ENCODE data around the gene MATN4.

MATN4 gene

GRCh38 chr20:45337367-45338120 lies 29.4 kb upstream of the MATN4 start:
- Histone ChIP-seq H3K4me2 (ENCODE audit: low read depth, low read length) (no peak overlapping the region), H2AFZ (ENCODE audit: low read length) (no peak overlapping the region), H3K36me3 (replicated peaks; ENCODE audit: insufficient read depth, low read length) (no peaks in the 10 kb centered on the region), H3K9ac (ENCODE audit: low read length) (no peak overlapping the region), H3F3A (ENCODE audit: insufficient read depth, low read length) (peaks cover 5% of the 10 kb centered on the region; the same call in 1 of the 2 replicates), H3K4me3 (ENCODE audit: low read length) (no peak overlapping the region), H4K20me1 (ENCODE audit: insufficient read depth, low read length) (no peaks in the 10 kb centered on the region), H3K27ac (ENCODE audit: low read length) (no peak overlapping the region), H3K9me2 (replicated peaks; ENCODE audit: insufficient read depth, low read length) (no peaks in the 10 kb centered on the region), H3K9me3 (replicated peaks; ENCODE audit: insufficient read depth, low read length) (no peaks in the 10 kb centered on the region), H3K4me1 (ENCODE audit: low read length) (peaks cover 21% of the 10 kb centered on the region), H3K27me3 (replicated peaks; ENCODE audit: insufficient read depth, low read length) (no peaks in the 10 kb centered on the region), H3K79me2 (ENCODE audit: low read length) (no peaks in the 10 kb centered on the region)
- TF ChIP-seq, protein P1, sequence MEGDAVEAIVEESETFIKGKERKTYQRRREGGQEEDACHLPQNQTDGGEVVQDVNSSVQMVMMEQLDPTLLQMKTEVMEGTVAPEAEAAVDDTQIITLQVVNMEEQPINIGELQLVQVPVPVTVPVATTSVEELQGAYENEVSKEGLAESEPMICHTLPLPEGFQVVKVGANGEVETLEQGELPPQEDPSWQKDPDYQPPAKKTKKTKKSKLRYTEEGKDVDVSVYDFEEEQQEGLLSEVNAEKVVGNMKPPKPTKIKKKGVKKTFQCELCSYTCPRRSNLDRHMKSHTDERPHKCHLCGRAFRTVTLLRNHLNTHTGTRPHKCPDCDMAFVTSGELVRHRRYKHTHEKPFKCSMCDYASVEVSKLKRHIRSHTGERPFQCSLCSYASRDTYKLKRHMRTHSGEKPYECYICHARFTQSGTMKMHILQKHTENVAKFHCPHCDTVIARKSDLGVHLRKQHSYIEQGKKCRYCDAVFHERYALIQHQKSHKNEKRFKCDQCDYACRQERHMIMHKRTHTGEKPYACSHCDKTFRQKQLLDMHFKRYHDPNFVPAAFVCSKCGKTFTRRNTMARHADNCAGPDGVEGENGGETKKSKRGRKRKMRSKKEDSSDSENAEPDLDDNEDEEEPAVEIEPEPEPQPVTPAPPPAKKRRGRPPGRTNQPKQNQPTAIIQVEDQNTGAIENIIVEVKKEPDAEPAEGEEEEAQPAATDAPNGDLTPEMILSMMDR (IDR thresholded peaks at IDR 0.05; ENCODE audit: low read length) = no peak
- no peak for TF ChIP-seq EZH2 (optimal IDR thresholded peaks at IDR 0.05; ENCODE audit: low read depth, low read length)
- DNase-seq = no peak

GRCh38 chr20:45336530-45337366 lies 28.6 kb upstream of the MATN4 start:
- peaks cover 21% of the 10 kb centered on the region for H3K4me1 ChIP-seq (ENCODE audit: low read length)
- no peak overlapping the region for H3K4me3 ChIP-seq (ENCODE audit: low read length)
- peaks cover 5% of the 10 kb centered on the region; the same call in 1 of the 2 replicates for H3F3A ChIP-seq (ENCODE audit: insufficient read depth, low read length)

GRCh38 chr20:45330476-45330875 lies 22.4 kb upstream of the MATN4 start:
- DNase-seq = no peak
- Histone ChIP-seq H3K4me1 (ENCODE audit: low read length) (no peaks in the 10 kb centered on the region), H3K27ac (ENCODE audit: low read length) (no peak overlapping the region), H3F3A (ENCODE audit: insufficient read depth, low read length) (no peaks in the 10 kb centered on the region), H3K4me2 (ENCODE audit: low read depth, low read length) (no peak overlapping the region), H3K27me3 (replicated peaks; ENCODE audit: insufficient read depth, low read length) (no peaks in the 10 kb centered on the region), H4K20me1 (ENCODE audit: insufficient read depth, low read length) (no peaks in the 10 kb centered on the region), H3K4me3 (ENCODE audit: low read length) (no peak overlapping the region), H3K9ac (ENCODE audit: low read length) (no peak overlapping the region), H2AFZ (ENCODE audit: low read length) (no peak overlapping the region), H3K9me3 (replicated peaks; ENCODE audit: insufficient read depth, low read length) (no peaks in the 10 kb centered on the region), H3K79me2 (ENCODE audit: low read length) (no peaks in the 10 kb centered on the region), H3K36me3 (replicated peaks; ENCODE audit: insufficient read depth, low read length) (no peaks in the 10 kb centered on the region), H3K9me2 (replicated peaks; ENCODE audit: insufficient read depth, low read length) (no peaks in the 10 kb centered on the region)
- TF ChIP-seq, protein P1 (IDR thresholded peaks at IDR 0.05; ENCODE audit: low read length) = no peak
- TF ChIP-seq EZH2phosphoT487 (IDR thresholded peaks at IDR 0.05; ENCODE audit: low read length) (no peak), EZH2 (optimal IDR thresholded peaks at IDR 0.05; ENCODE audit: low read depth, low read length) (no peak)

More at GRCh38 chr20:45336530-45337366, 28.6 kb upstream of the MATN4 start:
- TF ChIP-seq EZH2 (optimal IDR thresholded peaks at IDR 0.05; ENCODE audit: low read depth, low read length) (no peak), EZH2phosphoT487 (IDR thresholded peaks at IDR 0.05; ENCODE audit: low read length) (no peak)
- TF ChIP-seq, protein P1 (IDR thresholded peaks at IDR 0.05; ENCODE audit: low read length) = no peak
- DNase-seq = no peak
- Histone ChIP-seq H3K79me2 (ENCODE audit: low read length) (no peaks in the 10 kb centered on the region), H3K27ac (ENCODE audit: low read length) (no peak overlapping the region), H3K4me2 (ENCODE audit: low read depth, low read length) (no peak overlapping the region), H3K9me2 (replicated peaks; ENCODE audit: insufficient read depth, low read length) (no peaks in the 10 kb centered on the region), H4K20me1 (ENCODE audit: insufficient read depth, low read length) (no peaks in the 10 kb centered on the region), H3K27me3 (replicated peaks; ENCODE audit: insufficient read depth, low read length) (no peaks in the 10 kb centered on the region), H3K9me3 (replicated peaks; ENCODE audit: insufficient read depth, low read length) (no peaks in the 10 kb centered on the region), H2AFZ (ENCODE audit: low read length) (no peak overlapping the region), H3K9ac (ENCODE audit: low read length) (no peak overlapping the region), H3K36me3 (replicated peaks; ENCODE audit: insufficient read depth, low read length) (no peaks in the 10 kb centered on the region)

Measured in MM.1S (cell line).